ENCODE data around the gene HOXB3. TPM values are rescaled to one million over a fixed set of nuclear protein-coding genes. Genes with fewer than 3 reads are reported as not detected.

Gene HOXB3
- total and polyA plus RNA-seq, 2 of the 4 experiments (the other 2 are of a cell fraction) = 6.3 to 59.6 TPM

DNA sequence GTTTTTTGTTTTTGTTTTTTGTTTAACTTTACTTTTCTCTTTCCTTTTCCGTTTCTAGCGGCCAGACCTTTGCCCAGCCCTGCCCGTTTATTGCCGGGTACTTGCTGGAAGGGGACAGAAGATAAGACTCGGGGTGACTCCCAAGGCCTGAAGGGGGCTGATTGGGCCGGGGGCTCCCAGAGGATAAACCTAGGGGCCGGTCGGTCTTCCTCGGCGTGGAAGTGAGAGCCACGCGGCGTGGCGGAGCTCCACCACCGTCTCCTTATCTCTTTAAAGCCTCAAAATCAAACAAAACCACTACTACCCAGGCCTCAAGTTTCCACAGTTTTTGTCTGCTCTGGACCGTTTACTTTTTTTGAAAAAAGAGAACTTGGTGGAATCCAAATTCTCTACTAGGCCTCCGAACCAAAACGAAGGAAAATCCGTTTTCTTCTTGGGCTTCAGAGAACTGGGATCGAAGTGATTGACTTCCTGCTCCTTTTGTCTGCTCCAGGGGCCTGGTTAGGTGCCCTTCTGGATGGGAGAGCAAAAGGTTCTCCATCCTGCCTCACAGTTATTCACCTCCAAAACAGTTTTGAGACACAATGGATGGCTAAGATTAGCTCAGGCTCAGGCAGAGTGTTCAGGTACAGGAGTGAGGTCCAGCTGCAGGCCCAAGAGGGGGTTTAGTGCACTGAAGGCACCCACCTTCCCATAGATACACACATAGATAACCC lies 44.6 kb upstream of the HOXB3 start:
- Histone ChIP-seq H2AFZ (replicated peaks; ENCODE audit: low read length, poor library complexity) (no peak overlapping the region), H2BK20ac (ENCODE audit: low read depth, low read length) (no peak overlapping the region), H4K5ac (ENCODE audit: low read depth, low read length) (no peak overlapping the region), H3K9me1 (ENCODE audit: insufficient read depth, low read length) (no peaks in the 10 kb centered on the region), H3K79me1 (ENCODE audit: low read depth in 1 of 2, low read length in 2 of 2) (no peaks in the 10 kb centered on the region), H3K18ac (ENCODE audit: low read depth, low read length) (no peak overlapping the region), H3K9ac (ENCODE audit: low read depth, low read length) (no peak overlapping the region), H2BK5ac (ENCODE audit: low read depth, low read length, poor library complexity, severe bottlenecking) (no peak overlapping the region), H2AK9ac (replicated peaks; ENCODE audit: low read depth, low read length, poor library complexity) (no peak overlapping the region), H2BK15ac (ENCODE audit: low read depth, low read length) (no peak overlapping the region), H3K56ac (ENCODE audit: extremely low read depth, insufficient read depth, low read length) (no peak overlapping the region), H2BK120ac (ENCODE audit: low read depth, low read length) (no peak overlapping the region), H3K27me3 (ENCODE audit: control insufficient read depth, insufficient read depth, low read length) (peaks cover 98% of the 10 kb centered on the region), H3K27ac (ENCODE audit: insufficient read depth, low read length) (no peak overlapping the region), H2AK5ac (ENCODE audit: low read depth, low read length) (no peak overlapping the region), H3K4ac (ENCODE audit: low read depth, low read length) (no peak overlapping the region), H3K4me3 (ENCODE audit: insufficient read depth, low read depth, low read length) (no peak overlapping the region), H3K4me2 (ENCODE audit: low read depth, low read length) (no peak overlapping the region), H3K4me1 (ENCODE audit: control insufficient read depth, insufficient read depth, low read length) (no peaks in the 10 kb centered on the region), H4K8ac (ENCODE audit: low read depth in 2 of 2, low read length in 2 of 2) (no peak overlapping the region), H3K9me3 (ENCODE audit: control insufficient read depth, insufficient read depth, low read length) (peaks cover 35% of the 10 kb centered on the region), H4K20me1 (ENCODE audit: insufficient read depth, low read length) (no peaks in the 10 kb centered on the region; the same call in 1 of the 2 replicates), H4K91ac (ENCODE audit: insufficient read depth, low read depth, low read length) (no peak overlapping the region), H3K23ac (ENCODE audit: low read depth, low read length) (no peak overlapping the region), H3K14ac (replicated peaks; ENCODE audit: low read depth, low read length) (no peak overlapping the region), H3K36me3 (ENCODE audit: control insufficient read depth, insufficient read depth, low read length) (no peaks in the 10 kb centered on the region)
- in situ Hi-C loops (cut with MboI; ENCODE audit: low sequenced_read_pairs) (no loop called here), dilution Hi-C loops (cut with HindIII; ENCODE audit: low sequenced_read_pairs, unreplicated experiment) (no loop called here), intact Hi-C loops (cut with micrococcal nuclease) (no loop called here)
- CTCF ChIA-PET = no interaction called here
- DNase-seq (no peak), ATAC-seq (ENCODE audit: low read depth) (no peak)
- BruUV-seq (replicated peaks) = no TSS peak
- TF ChIP-seq POLR2A (IDR thresholded peaks at IDR 0.05; ENCODE audit: low read depth, low read length) (no peak), MXI1 (IDR thresholded peaks at IDR 0.05; ENCODE audit: borderline replicate concordance, low read depth, low read length) (no peak), CEBPB (IDR thresholded peaks at IDR 0.05; ENCODE audit: low read depth, low read length) (no peak), RCOR1 (IDR thresholded peaks at IDR 0.05; ENCODE audit: insufficient replicate concordance, low read length) (no peak), NFE2L2 (IDR thresholded peaks at IDR 0.05; ENCODE audit: low read depth, low read length) (no peak), FOS (IDR thresholded peaks at IDR 0.05; ENCODE audit: low read depth, low read length) (no peak), RFX5 (IDR thresholded peaks at IDR 0.05; ENCODE audit: low read depth, low read length) (no peak), SMC3 (IDR thresholded peaks at IDR 0.05; ENCODE audit: low read depth, low read length) (no peak), CTCF (conservative IDR thresholded peaks at IDR 0.05; ENCODE audit: low read depth, low read length) (no peak), CHD1 (IDR thresholded peaks at IDR 0.05; ENCODE audit: low read depth, low read length) (no peak), MAFK (IDR thresholded peaks at IDR 0.05; ENCODE audit: low read depth, low read length) (no peak), BHLHE40 (IDR thresholded peaks at IDR 0.05; ENCODE audit: low read depth, low read length) (no peak), MAZ (IDR thresholded peaks at IDR 0.05; ENCODE audit: borderline replicate concordance, low read depth, low read length) (no peak), RAD21 (IDR thresholded peaks at IDR 0.05; ENCODE audit: low read length) (no peak)
- TF ChIP-seq, protein P1, sequence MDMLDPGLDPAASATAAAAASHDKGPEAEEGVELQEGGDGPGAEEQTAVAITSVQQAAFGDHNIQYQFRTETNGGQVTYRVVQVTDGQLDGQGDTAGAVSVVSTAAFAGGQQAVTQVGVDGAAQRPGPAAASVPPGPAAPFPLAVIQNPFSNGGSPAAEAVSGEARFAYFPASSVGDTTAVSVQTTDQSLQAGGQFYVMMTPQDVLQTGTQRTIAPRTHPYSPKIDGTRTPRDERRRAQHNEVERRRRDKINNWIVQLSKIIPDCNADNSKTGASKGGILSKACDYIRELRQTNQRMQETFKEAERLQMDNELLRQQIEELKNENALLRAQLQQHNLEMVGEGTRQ (IDR thresholded peaks at IDR 0.05; ENCODE audit: low read depth, low read length) = no peak
- TF ChIP-seq, protein P2, sequence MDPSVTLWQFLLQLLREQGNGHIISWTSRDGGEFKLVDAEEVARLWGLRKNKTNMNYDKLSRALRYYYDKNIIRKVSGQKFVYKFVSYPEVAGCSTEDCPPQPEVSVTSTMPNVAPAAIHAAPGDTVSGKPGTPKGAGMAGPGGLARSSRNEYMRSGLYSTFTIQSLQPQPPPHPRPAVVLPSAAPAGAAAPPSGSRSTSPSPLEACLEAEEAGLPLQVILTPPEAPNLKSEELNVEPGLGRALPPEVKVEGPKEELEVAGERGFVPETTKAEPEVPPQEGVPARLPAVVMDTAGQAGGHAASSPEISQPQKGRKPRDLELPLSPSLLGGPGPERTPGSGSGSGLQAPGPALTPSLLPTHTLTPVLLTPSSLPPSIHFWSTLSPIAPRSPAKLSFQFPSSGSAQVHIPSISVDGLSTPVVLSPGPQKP (IDR thresholded peaks at IDR 0.05; ENCODE audit: borderline replicate concordance, low read depth, low read length) = no peak
- POLR2A ChIA-PET (ENCODE audit: unreplicated experiment) = no interaction called here
- no CpG with 5 or more reads among the region's 20 CpGs for WGBS, 2 experiments (ENCODE audit: extremely low coverage in 2 of 2, insufficient read length in 1 of 2)
